ENCODE results near the gene THRB. TPM values are rescaled to one million over a fixed set of nuclear protein-coding genes. Genes with fewer than 3 reads are reported as not detected.

Gene THRB
- total RNA-seq, 1 donor from 2014 or later, result 0.56 TPM

DNA sequence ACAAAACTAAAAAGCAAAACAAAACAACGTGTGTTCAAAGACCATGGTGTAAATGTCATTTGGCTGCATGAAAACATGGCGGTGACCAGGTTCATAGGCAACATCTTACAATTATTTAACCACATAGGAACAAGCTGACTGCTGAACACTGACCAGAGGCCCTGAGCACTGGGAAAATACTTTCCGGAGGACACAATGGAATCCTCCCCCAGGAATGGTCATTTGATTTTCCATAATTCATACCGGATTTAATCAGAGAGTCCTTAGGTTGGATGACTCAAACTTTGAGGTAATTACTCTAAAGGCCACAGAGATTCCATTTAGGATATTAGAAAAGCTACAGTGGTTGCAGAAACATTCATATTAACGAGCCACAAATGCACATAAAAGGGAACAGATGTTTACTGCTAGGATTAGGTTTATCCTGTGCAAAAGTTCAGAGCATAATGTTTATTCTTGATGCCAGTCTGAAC lies 294.8 kb downstream of the THRB start:
- Mint-ChIP-seq H3K27me3 (ENCODE audit: unreplicated experiment) (no peaks in the 10 kb centered on the region), H3K4me1 (ENCODE audit: low read depth, unreplicated experiment) (no peaks in the 10 kb centered on the region), H3K9me3 (ENCODE audit: unreplicated experiment) (peaks cover 2% of the 10 kb centered on the region), H3K4me3 (ENCODE audit: unreplicated experiment) (no peak overlapping the region), H3K36me3 (ENCODE audit: unreplicated experiment) (no peaks in the 10 kb centered on the region), H3K27ac (ENCODE audit: unreplicated experiment) (no peak overlapping the region)
- TF ChIP-seq, protein P1, sequence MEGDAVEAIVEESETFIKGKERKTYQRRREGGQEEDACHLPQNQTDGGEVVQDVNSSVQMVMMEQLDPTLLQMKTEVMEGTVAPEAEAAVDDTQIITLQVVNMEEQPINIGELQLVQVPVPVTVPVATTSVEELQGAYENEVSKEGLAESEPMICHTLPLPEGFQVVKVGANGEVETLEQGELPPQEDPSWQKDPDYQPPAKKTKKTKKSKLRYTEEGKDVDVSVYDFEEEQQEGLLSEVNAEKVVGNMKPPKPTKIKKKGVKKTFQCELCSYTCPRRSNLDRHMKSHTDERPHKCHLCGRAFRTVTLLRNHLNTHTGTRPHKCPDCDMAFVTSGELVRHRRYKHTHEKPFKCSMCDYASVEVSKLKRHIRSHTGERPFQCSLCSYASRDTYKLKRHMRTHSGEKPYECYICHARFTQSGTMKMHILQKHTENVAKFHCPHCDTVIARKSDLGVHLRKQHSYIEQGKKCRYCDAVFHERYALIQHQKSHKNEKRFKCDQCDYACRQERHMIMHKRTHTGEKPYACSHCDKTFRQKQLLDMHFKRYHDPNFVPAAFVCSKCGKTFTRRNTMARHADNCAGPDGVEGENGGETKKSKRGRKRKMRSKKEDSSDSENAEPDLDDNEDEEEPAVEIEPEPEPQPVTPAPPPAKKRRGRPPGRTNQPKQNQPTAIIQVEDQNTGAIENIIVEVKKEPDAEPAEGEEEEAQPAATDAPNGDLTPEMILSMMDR (IDR thresholded peaks at IDR 0.05; ENCODE audit: partially characterized antibody, unreplicated experiment), result no peak
- no peak for DNase-seq

- H3K9me3 Mint-ChIP-seq (ENCODE audit: unreplicated experiment), result no peaks in the 10 kb centered on the region
- no peak for DNase-seq
- H3K4me3 Mint-ChIP-seq (ENCODE audit: unreplicated experiment), result no peak overlapping the region
- no peaks in the 10 kb centered on the region for H3K36me3 Mint-ChIP-seq (ENCODE audit: unreplicated experiment)
- H3K4me1 Mint-ChIP-seq (ENCODE audit: low read depth, unreplicated experiment), result no peaks in the 10 kb centered on the region
- H3K27me3 Mint-ChIP-seq (ENCODE audit: unreplicated experiment), result no peaks in the 10 kb centered on the region
- TF ChIP-seq, protein P1 (IDR thresholded peaks at IDR 0.05; ENCODE audit: partially characterized antibody, unreplicated experiment), result no peak
- no peak overlapping the region for H3K27ac Mint-ChIP-seq (ENCODE audit: unreplicated experiment)
These were observed 295.4 kb downstream of the THRB start for GRCh38 chr3:24199300-24199699.

- TF ChIP-seq, protein P1 (IDR thresholded peaks at IDR 0.05; ENCODE audit: partially characterized antibody, unreplicated experiment), result no peak
- DNase-seq, result no peak
- H3K36me3 Mint-ChIP-seq (ENCODE audit: unreplicated experiment), result no peaks in the 10 kb centered on the region
- no peaks in the 10 kb centered on the region for H3K4me1 Mint-ChIP-seq (ENCODE audit: low read depth, unreplicated experiment)
- H3K4me3 Mint-ChIP-seq (ENCODE audit: unreplicated experiment), result no peak overlapping the region
- H3K27ac Mint-ChIP-seq (ENCODE audit: unreplicated experiment), result no peak overlapping the region
- H3K27me3 Mint-ChIP-seq (ENCODE audit: unreplicated experiment), result peaks cover under 1% of the 10 kb centered on the region
- no peaks in the 10 kb centered on the region for H3K9me3 Mint-ChIP-seq (ENCODE audit: unreplicated experiment)
These were observed 295.9 kb downstream of the THRB start for GRCh38 chr3:24198728-24199127.

DNA sequence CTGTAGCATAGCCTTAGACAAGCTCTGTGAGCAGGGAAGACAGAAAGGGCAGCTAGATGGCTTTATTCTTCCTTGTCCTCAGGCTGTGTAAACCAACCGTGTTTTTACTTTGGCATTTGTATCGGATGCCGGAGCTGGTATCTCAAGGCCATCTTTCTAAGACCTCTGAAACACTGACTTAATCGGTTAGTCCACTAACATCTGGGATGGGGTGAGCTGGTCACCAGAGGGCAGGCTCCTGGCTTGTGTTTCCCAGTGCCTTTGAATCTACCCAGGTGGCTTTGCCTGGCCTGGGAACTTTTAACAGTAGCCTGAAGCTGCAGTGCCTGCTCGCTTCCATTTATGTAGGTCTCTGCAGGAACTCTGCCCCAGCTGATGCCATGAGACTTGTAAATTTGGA lies 296.8 kb downstream of the THRB start:
- H3K27me3 Mint-ChIP-seq (ENCODE audit: unreplicated experiment), result peaks cover 2% of the 10 kb centered on the region
- TF ChIP-seq, protein P1 (IDR thresholded peaks at IDR 0.05; ENCODE audit: partially characterized antibody, unreplicated experiment), result no peak
- H3K36me3 Mint-ChIP-seq (ENCODE audit: unreplicated experiment), result no peaks in the 10 kb centered on the region
- no peak overlapping the region for H3K4me3 Mint-ChIP-seq (ENCODE audit: unreplicated experiment)
- H3K9me3 Mint-ChIP-seq (ENCODE audit: unreplicated experiment), result no peaks in the 10 kb centered on the region
- H3K4me1 Mint-ChIP-seq (ENCODE audit: low read depth, unreplicated experiment), result no peaks in the 10 kb centered on the region
- H3K27ac Mint-ChIP-seq (ENCODE audit: unreplicated experiment), result no peak overlapping the region
- DNase-seq, result no peak

GRCh38 chr3:24196526-24196925 lies 298.1 kb downstream of the THRB start:
- Mint-ChIP-seq H3K9me3 (ENCODE audit: unreplicated experiment) (no peaks in the 10 kb centered on the region), H3K4me1 (ENCODE audit: low read depth, unreplicated experiment) (peaks cover 4% of the 10 kb centered on the region), H3K27me3 (ENCODE audit: unreplicated experiment) (peaks cover 2% of the 10 kb centered on the region), H3K4me3 (ENCODE audit: unreplicated experiment) (no peak overlapping the region), H3K27ac (ENCODE audit: unreplicated experiment) (no peak overlapping the region), H3K36me3 (ENCODE audit: unreplicated experiment) (no peaks in the 10 kb centered on the region)
- TF ChIP-seq, protein P1 (IDR thresholded peaks at IDR 0.05; ENCODE audit: partially characterized antibody, unreplicated experiment), result no peak
- no peak for DNase-seq

Measured in glutamatergic neuron (in vitro differentiated cells).